Epithelial cell of proximal tubule (primary cell): ENCODE measurements around the gene RPL21. TPM values are rescaled to one million over a fixed set of nuclear protein-coding genes. Genes with fewer than 3 reads are reported as not detected.

Experiments used
- DNase-seq: peaks from one replicate; pipeline ENCODE4 v3.0.0-alpha.2; 2011; ENCODE audit warnings: low read depth
- H3K4me3 ChIP-seq: 2 replicates; pipeline ENCODE4 v1.5.1; 2011; ENCODE audit warnings: low read depth, mild to moderate bottlenecking, low read length
- CTCF ChIP-seq: conservative IDR thresholded peaks from 2 replicates; pipeline ENCODE4 v1.5.1; 2012; ENCODE audit warnings: low read depth, mild to moderate bottlenecking, low read length
- total RNA-seq: library from RNA; depleted of rRNA; stranded (reverse); fragments of >200 nt; gene quantifications from 2 replicates; pipeline ENCODE4 v1.2.3, GENCODE V29; 2015

The RPL21 gene
- total RNA-seq, 1 donor from 2014 or later = 1,691 TPM

DNA sequence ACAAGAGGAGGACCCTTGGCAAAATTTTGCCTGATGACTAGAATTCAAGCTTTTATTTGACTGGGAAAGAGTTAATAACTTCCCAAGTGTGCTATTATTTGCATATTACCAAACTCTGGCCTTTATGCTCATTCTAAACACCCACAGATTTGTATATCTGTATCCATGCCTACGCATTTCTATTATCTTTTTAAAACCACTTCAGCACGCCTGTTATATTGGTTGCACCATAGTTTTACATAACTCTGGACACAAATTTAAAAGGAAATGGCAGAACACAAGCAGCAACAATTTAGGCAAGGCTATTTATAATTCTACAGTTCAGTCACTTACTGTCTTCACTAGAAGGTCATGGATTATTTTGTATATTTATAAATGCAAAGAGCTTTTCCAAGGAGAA, 15.6 kb downstream of the RPL21 start:
- H3K4me3 ChIP-seq = no peak overlapping the region
- no peak for TF ChIP-seq CTCF
- no peak for DNase-seq

DNA sequence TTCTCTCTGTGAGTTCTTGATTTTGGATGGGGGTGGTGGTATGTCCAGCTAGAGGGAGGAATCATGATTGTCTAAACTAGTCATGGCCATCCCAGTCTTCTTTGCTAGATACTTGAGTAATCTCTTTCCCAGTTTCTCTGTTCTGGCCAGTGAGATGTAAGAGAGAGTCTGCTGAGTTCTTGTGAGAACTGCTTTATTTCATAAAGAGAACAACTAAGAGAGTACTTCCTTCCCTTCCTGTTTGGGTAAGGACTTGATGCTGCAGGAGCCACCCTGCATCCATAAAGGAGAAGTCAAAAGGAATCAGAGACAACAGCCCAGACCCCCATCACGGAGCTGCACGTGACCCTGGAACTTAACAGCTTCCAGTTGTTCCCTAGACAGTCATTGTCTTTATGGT, 16.2 kb downstream of the RPL21 start:
- H3K4me3 ChIP-seq = no peak overlapping the region
- DNase-seq = no peak
- no peak for TF ChIP-seq CTCF

DNA sequence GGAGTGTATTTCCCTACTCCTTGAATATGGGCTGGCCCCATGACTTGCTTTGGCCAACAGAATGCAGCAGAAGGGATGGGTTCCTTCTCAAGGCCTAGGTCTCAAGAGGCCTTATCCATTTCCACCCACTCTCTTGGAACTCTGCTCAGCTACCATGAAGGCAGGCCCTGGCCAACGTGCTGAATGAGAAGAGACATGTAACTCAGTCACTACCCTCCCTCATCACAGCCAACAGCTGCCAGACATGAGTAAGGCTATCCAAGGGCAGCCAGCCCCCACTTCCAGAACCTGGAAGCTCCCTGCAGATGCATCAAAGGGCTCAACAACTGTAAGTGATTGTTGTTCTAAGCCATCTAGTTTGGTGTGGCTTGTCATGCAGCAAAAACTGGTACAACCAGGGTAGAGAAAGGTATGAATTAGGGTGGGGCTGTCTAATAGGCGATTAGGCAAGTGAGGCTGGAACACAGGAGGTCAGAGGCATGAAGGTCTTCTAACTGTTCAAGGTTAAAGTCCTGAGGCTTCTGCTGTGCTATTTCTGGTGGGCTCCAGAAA, 17.8 kb downstream of the RPL21 start:
- H3K4me3 ChIP-seq = no peak overlapping the region
- TF ChIP-seq CTCF = no peak
- DNase-seq = no peak

GRCh38 chr13:27270594-27271520, 19.5 kb downstream of the RPL21 start, which contains the start of gene RASL11A:
Gene RASL11A, plus strand, starts transcription at chr13:27270830. Its CDS starts 115 bp downstream, at chr13:27270945.
- H3K4me3 ChIP-seq = peak within 1 kb of the TSS; percentile 85
- no peak for DNase-seq
- peak; percentile 73 for TF ChIP-seq CTCF

DNA sequence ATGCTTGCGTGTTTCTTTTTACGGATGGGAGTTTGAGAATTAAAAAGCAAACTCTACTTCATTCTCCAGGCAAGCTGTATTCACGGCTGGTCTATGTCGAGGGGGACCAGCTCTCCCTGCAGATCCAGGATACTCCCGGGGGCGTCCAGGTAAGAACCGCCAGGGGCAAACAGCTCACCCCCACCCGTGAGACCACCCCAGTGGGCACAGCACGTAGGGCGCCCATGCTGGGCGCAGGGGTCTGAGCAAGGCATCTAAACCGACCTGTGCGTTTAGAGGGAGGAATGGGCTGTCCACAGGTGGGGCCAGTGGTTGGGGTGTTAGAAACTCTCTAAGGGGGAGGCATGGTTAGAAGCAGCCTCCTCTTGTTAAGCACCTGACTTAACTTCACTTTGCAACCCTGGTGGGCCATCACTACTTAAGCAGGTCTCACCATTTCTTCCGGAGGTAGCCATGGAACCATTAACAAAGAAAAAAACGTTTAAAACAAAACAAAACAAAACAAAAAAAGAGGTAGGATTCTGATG, 20.3 kb downstream of the RPL21 start:
- no peak for TF ChIP-seq CTCF
- H3K4me3 ChIP-seq = peak overlapping the region; percentile 85
- DNase-seq = no peak

GRCh38 chr13:27273658-27274425, 22.5 kb downstream of the RPL21 start:
- TF ChIP-seq CTCF = no peak
- DNase-seq = no peak
- H3K4me3 ChIP-seq = no peak overlapping the region
